GM18519 (cell line): ENCODE data around the gene RASL11B.
"Not testable (repeated sequence)": the region's sequence is repeated elsewhere in the genome, so short reads cannot be mapped to it uniquely, and the experiment has no call there.

Experiments used
- ATAC-seq: cut with Tn5 transposase; IDR thresholded peaks from one replicate; pipeline ENCODE4 v1.9.1; 2021; ENCODE audit warnings: mild to moderate bottlenecking, moderate library complexity; ENCODE audit not compliant: unreplicated experiment, low FRiP score

The RASL11B gene, protein sequence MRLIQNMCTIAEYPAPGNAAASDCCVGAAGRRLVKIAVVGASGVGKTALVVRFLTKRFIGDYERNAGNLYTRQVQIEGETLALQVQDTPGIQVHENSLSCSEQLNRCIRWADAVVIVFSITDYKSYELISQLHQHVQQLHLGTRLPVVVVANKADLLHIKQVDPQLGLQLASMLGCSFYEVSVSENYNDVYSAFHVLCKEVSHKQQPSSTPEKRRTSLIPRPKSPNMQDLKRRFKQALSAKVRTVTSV

DNA sequence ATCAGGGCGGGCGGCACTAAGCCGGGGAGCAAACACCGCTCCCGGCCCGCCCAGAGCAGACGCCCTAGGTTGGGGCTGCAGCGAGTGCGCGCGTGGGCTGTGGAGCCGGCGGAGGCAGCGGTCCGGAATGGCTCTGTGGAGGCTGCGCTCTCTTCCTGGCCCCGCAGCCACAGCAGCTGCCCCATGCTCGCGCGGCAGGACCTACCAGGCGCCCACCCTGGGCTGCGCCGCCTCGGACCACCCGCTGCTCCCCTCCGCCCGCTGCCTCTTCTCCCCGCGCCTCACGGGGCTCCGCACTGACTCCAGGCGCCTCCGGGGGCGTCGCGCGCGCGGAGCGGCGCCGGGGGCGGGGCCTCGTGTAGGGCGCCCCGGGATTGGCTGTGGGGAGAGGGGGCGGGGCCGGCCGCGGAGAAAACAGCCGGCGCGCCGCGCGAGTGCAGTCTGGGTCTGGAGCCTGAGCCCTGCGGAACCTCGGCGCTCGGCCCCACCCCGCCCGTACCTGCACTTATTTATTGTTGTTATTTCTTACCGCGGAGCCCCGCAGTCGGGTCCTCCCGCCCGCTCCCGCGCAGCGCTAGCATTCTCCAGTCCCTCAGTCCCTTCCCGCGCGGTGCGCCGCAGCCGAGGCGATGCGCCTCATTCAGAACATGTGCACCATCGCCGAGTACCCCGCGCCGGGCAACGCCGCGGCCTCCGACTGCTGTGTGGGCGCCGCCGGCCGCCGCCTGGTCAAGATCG, at the start of gene RASL11B:
Gene RASL11B, plus strand, starts transcription at position 439 of the 738 bp plus-strand sequence. Its CDS starts 191 bp downstream, at position 630.
- peak; percentile 95 for ATAC-seq

DNA sequence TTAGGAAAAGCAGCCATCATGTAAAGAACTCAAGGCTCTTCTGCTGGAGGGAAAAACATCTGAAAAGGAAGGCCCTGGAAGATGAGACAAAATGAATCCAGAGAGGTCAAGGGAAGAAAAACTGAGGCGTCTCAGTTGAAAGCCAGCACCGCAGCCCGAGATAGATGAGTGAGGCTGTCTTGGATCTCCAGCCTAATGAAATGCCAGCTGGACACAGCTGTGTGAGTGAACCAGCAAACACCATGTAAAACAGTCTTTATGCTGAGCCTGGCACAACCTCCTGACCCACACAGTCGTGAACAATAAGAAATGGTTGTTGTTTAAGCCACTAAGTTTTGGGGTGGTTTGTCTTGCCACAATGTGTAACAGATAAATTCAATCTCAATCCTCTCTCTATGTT, 48.6 kb upstream of the RASL11B start:
- no peak for ATAC-seq

DNA sequence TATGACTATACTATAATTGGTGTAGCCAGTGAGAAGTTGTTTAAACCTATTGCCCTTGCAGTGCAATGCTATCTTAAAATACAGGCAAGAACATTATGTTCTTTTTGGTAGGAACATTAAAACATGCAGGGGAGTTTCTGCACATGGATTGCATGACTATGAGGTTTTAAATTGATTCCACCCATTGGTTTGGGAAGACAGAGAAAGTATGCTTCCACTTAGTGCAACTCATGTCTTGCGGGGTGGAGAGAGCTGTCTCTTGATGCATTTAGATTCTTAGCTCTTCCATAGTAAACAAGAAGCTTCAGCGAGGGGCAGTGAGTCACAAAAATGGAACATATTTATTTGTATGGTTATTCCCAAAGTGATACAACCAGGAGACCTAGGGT, 39.5 kb upstream of the RASL11B start:
- no peak for ATAC-seq

DNA sequence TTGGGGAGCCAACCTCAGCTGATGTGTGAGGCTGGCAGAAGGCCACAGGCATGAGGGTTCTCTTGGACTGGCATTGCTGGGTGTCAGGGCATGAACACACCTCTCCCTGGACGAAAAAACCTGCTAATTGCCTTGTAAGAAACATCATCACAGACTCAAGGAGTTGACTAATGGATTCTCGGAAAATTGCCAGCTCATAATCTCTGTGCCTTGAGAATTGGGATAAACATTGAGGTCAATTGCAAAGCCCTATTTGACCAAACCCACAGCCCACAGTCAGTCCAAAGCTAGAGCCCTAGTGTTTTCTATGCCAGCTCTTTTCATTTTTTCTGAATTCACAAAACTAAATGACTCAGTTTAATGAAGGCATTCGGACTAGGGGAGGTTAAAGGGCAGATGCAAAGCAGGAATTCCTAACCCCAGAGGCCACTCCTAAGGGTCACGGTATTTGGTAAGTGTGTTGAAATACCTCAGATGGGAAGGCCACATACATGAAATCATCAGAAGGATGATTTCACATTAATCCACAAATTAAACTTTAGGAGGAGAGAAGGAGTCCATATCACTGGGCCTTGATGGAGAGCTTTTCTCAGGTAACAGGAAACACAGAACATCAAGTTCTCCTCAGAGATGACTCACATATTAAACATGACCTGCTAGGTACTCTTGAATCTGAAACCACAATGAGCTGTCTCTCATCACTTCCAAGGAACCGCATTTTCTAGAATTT, 39.0 kb upstream of the RASL11B start:
- no peak for ATAC-seq

DNA sequence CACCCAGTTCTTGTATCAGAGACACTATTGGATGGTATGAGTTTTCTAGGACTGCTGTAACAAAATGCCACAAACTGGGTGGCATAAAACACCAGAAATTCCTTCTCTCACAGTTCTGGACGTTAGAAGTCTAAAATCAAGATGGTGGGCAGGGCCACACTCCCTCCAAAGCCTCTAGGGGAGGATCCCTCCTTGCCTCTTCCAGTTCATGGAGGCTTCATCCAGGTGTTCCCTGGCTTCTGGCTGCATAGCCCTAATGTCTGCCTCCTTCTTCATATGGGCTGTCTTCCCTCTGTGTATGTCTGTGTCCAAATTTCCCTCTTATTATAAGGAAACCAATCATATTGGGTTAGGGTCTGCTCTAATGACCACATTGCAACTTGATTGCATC, 38.4 kb upstream of the RASL11B start:
- ATAC-seq, result no peak

DNA sequence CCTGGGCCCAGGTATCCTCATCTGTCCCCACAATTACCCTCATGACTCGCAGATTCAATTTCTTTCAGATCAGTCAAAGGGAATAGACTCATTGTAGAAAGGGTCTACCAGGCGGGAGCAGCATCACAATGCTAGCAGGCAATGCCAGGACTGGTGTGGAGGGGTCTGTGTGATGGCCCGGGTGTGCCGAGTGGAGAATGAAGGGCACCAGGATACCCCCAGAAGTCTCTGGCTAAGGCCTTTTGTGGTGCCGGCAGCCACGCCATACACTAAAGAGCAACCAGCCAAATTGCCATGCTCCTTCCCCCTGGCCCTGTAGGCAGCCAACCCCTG, 37.9 kb upstream of the RASL11B start:
- ATAC-seq, result no peak

DNA sequence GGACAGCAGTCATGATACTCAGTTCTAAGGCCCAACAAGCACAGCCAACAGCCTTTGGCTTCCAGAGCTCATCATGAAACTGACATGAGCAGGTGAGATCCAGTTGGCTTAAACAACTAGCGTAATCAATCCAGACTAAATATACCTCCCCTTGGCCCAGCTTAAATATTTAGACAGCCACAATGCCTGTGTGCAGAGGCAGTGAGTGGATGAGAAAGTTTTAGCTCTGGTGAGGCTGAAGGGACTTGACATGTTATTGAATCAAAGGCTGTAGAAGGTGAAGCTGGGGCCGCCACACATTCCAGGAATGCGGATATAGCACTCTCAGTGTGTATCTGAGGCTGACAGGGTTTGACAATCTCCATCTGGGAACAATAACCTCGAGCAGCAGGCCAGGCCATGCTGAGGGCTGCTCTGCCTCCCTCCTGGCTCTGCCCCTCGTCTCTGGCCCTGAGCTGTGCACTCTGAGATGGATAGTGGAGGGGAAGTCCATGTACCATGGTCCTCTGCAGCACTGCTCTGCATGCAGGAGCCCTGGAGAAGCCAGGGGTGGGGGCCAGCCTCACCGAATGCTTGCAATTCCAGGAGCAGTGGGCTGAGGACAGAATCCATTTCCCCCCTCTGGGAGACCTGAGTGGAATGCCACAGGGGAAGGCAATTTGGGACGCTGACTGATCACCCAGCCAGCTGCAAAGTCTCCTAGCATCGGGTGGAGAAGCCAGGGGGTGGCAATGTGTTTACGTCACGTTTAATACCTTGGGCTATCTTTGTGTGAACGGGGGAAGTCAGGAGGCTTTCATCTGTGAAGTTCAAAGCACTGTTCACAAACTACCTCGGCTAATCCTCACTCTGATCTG, 37.3 kb upstream of the RASL11B start:
- no peak for ATAC-seq

DNA sequence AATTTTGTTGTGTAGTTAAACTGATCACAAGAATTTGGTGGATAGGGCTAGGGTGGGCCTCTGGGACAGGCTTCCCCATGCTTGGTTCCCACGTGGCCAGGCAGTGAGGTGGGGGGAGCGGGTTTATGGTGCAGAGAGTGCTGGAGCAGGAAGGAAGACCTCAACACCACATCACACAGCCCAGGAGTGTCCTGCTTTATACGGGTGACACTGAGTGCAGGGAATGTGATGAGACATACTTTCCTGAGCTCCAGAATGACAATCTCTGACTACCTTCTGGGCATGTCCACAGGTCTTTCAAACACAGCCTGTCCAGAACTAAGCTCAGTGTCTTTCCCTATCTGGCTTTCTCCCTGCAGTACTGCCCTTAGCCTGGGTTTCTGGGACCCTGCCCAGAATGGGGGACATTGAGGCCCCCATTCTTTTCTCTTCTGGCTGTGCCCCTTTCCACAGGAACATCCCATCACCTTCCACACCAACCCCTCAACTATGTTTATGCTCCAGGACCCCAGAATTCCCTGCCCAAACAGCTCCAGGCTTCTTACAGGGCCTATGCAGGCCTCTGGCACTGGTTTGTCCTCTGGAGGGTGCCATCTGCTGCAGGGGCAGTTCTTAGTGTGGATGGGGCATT, 36.5 kb upstream of the RASL11B start:
- no peak for ATAC-seq

DNA sequence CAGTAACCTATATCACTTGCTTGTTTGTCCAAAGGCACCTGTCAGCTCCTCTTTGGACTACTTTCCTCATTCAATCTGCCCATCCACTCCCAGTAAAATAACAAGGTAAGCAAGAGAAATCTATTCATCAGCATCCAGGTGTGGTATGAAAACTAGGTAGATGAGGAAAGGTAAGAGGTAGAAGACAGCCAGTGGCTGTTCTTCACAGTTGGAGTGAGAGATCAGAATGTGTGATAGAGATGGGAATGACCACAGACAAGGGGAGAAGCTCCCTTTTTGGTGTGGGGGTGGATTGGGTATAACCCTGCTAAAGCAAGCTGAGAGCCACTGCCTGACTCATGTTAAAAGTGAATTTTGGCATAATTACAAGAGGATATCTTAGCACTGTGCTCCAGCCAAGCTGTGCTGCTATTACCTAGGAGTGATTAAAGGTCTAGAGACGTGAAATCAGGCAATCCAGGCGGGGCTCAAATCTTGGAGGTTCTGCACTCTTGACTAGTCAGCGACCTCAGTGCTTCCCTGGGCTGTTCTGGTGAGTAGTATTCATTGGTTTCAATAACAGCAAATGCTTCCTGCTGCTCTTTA, 28.1 kb upstream of the RASL11B start:
- ATAC-seq, result no peak

DNA sequence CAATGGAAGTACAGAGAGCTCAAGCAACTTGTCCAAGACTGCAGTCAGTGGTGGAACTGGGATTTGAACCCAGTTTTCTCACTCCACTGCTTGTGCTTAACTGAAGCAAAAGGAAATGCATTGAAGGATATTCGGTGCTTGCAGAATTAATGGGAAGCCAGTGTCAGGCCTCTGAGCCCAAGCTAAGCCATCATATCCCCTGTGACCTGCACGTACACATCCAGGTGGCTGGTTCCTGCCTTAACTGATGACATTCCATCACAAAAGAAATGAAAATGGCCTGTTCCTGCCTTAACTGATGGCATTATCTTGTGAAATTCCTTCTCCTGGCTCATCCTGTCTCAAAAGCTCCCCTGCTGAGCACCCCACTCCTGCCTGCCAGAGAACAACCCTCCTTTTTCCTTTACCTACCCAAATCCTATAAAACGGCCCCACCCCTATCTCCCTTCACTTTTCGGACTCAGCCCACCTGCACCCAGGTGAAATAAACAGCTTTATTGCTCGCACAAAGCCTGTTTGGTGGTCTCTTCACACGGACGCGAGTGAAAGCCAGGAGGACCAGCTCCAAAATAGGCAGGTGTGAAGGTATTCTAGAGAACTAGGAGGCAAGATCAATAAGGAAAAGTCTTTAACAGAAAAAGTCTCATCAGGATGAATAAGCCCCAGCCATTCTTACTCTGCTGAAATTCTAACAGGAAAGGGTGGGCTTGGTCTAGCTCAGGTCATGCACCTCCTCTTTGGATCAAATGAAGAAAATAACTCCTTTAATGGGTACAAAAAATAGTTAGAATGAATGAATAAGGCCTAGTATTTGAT, 27.3 kb upstream of the RASL11B start:
- ATAC-seq, result not testable (repeated sequence)

DNA sequence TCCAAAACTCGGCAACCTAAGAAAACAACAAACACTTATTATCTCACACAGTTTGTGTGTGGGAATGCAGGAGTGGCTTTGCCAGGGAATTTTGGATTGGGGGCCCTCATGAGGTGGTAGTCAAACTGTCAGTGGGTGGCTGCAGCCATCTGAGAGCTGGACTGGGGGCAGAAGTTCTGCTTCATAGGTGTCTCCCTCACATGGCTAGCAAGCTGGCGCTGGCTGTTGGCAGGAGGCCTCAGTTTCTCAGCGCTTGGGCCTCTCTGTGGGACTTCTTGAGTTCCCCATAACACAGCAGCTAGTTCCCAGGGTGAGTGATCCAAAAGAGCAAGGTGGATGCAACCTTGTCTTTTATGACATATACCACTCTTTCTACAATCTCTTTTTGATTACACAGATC, 26.0 kb upstream of the RASL11B start:
- no peak for ATAC-seq

DNA sequence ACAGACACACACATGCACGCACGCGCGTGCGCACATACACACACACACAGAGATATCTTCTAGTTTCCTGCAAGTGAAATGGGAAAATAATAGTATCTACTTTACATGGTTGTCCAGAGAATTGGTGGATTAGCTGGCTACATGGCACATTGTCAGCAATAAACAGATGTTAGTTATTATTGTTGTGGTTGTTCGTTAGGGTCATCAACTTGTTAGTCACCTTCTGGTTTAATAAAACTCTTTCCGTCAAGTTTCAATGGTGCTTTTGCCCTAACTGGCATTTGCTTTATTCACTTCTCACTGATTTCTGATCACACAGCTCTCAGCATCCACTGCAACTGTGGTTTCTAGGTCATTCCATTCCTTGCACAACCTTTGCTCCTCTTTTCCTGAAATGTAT, 25.4 kb upstream of the RASL11B start:
- no peak for ATAC-seq

DNA sequence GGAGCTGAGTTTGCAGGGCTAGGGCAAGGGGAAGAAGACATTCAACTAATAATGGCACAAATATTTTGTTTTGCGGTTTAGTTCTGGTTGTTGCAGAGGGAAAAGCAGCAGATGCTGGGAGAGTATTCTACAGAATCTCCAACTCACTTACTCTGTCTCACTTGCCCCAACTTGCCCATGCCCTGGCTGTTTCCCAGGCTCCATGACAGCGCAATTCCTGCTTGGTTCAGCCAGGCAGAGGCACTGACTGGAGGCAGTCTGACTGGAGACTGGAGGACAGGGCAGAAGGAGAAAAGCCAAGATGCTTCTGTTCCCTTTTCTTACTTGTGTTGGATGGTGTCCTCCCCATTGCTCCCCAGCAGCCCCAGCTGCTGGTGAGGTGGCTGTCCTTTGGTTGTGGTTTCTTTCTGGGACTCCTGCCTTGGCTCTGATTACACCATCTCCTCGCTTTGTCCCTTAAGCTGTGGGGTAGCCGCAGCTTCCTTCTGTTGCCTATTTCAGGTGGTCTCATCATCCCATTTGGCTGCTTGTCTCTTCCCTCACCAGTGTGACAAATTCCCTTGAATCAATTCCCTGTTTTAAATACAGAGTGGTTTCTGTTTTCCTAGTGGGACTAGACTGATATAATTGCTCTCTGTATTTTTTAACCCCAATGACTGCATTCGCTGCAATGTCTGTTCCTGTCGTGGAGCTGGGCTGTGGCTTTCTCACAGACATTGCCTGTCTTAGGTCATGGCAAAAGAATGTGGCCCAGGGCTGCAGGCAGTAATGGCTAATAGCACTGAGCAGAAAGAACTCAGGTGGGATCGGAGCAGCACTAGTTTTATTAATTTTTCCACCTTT, 24.2 kb upstream of the RASL11B start:
- ATAC-seq, result no peak

DNA sequence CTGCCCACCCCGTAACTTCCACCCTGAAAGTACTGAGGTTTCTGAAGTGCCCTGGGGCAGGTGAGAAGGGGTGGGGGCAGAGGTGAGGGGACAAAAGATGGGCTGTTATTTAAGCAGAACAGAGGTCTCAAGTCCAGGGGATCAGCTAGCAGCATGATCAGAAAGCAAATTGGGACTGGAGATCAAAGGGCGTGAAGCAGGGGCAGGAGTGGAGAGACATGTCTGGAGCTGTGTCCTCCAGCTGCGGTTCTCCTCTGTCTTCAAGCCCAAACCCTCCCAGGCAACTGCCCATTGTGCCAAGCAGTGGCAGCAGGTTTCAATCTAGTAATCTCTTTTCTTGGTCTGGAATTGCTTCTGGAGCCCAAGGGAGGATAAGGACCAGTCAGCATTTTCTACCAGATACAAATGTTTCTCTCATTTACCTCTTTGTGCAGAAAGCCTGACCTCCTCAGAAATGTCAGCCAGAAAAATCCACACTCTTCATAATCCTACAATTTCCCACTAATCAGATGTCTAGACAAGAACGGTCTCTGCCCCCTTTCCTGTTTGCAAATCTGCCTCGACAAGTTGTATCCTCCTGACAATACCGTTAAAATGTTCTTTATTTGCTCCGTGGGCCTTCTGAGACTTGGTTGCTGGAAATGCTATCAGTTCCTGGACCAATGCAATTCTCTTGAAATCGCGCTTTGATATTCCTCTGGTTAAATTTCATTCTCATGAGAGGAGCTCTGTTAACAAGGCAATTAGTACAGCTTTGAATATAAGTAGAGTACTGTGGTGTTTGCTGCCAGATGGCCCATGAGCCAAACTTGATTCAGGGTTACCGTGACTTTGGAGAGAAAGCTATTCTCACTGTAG, 23.2 kb upstream of the RASL11B start:
- ATAC-seq, result no peak

DNA sequence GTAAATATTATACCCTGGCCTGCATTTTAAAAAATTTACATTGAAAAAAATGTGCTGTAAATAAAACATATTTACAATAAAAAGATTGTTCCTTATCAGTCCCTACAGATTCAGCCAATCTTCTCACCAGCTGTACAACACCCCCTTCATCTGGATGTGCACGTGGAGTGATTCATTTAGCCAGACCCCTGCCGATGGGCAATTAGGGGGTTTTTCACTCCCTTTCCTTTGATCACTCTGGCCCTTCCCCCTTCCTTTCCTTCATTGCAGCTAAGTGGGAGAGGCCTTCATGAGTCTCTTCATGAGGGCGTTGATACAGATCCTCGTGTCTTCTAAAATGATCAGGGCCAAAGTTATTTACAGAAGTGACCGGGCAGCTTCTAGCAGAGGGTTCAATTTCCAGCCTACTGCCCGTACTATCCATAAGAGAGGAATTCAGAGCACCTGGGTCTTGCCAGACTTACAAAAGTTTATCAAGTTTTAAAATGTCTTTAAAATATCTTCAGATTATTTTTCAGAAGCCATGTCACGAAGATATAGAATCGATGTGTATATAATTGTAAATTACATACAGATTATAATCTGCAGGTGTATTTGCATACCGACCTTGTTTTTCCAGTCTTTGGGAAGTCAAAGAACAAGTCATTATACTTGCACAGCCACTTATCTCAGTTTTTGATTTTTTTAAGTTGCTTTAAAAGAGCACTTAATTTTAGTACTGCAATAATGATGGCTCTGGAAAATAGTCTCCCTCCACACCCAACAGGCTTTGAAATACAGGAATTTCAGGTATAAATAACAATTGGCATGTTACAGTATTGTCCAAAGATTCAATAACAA, 21.4 kb upstream of the RASL11B start:
- ATAC-seq, result no peak

DNA sequence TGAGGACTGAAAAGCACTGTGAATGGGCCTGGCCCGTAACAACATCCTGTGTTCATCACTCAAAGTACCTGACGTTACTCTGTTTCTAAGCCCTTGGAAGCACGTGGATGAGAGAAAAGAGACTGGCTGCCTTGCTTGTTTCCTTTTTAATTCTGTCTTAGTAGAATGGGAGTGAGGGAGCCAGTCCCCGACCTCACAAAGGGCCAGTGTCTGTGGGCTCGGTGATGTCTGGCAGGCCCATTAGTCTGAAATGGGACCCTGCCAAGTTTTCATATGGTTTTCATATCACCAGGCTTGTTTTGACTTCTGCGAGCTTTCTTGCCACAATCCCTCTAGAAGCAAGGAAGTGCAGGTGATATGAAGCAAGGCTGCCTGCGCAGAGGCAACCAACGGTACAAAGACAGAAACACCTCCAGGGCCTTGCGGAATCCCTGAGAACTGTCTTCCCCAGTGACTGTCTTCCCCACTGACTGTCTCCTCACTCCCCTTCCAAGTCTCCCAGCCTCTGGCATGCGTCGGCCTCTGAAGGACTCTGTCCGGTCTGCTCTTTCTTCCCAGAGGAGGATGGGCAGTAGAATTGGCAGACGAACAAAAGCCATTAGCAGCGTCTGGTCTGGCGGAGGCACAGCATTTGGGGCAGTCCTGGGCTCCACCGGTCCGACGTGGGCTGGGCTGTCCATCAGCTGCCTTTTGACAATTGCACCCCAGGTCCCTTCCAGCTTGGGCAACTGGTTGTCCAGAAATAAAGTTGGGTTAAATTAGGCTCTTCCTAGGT, 20.2 kb upstream of the RASL11B start:
- ATAC-seq, result no peak
